H1 (cell line): ENCODE measurements around the gene TMEM272. TPM values are rescaled to one million over a fixed set of nuclear protein-coding genes. Genes with fewer than 3 reads are reported as not detected.

ENCODE experiments used
- CTCF ChIA-PET: fragments of 300-600 bp; sonication (Branson Sonifier 250); formaldehyde crosslinking; loops from one replicate; lab custom pipeline; 2021; ENCODE audit not compliant: partially characterized antibody; lab: Charles Lee
- POLR2A ChIA-PET: fragments of 300-600 bp; sonication (Branson Sonifier 250); formaldehyde crosslinking; loops from one replicate; lab custom pipeline; 2021; ENCODE audit warnings: inconsistent platforms; ENCODE audit not compliant: partially characterized antibody; lab: Charles Lee
- DNase-seq, 2 experiments: peaks; one replicate each; pipeline versions ENCODE4 v3.0.0 to v3.0.0-alpha.2; 2010 to 2022; ENCODE audit warnings: low spot score in 2 of 2, low read depth in 1 of 2, mixed read lengths in 1 of 2
- FAIRE-seq: peaks from 2 replicates; lab custom pipeline; 2011; peaks lifted over from hg19 to GRCh38; lab: Jason Lieb, UNC
- H2AFZ ChIP-seq: 2 replicates; pipeline ENCODE4 v1.8.1; 2012; ENCODE audit warnings: low read length, inconsistent platforms
- H2AK5ac ChIP-seq: 2 replicates; pipeline ENCODE4 v1.6.1; 2013; ENCODE audit warnings: low read depth, low read length
- H2BK120ac ChIP-seq: replicated peaks from 2 replicates; pipeline ENCODE3; 2013; ENCODE audit warnings: low read depth, low read length, inconsistent platforms
- H2BK12ac ChIP-seq: 2 replicates; pipeline ENCODE4 v1.6.1; 2013; ENCODE audit warnings: low read depth, low read length
- H2BK15ac ChIP-seq: 2 replicates; pipeline ENCODE4 v1.6.1; 2013; ENCODE audit warnings: low read length
- H2BK20ac ChIP-seq: 2 replicates; pipeline ENCODE4 v1.6.1; 2013; ENCODE audit warnings: low read length
- H2BK5ac ChIP-seq: 2 replicates; pipeline ENCODE4 v1.6.1; 2013; ENCODE audit warnings: low read depth, low read length
- H3K14ac ChIP-seq: 2 replicates; pipeline ENCODE4 v1.6.1; 2013; ENCODE audit warnings: inconsistent platforms; ENCODE audit not compliant: insufficient read length
- H3K18ac ChIP-seq: 2 replicates; pipeline ENCODE4 v1.6.1; 2013; ENCODE audit warnings: low read length; ENCODE audit errors: extremely low read depth
- H3K23ac ChIP-seq: 2 replicates; pipeline ENCODE4 v1.6.1; 2013; ENCODE audit warnings: inconsistent platforms; ENCODE audit not compliant: insufficient read length
- H3K23me2 ChIP-seq: 2 replicates; pipeline ENCODE4 v1.6.1; 2013; ENCODE audit warnings: low read depth, low read length
- H3K27ac ChIP-seq: 2 replicates; pipeline ENCODE4 v1.6.1; 2011; ENCODE audit warnings: low read depth, low read length, inconsistent platforms
- H3K27me3 ChIP-seq, 4 experiments: replicated peaks in 1 of 4; 1 replicate in 1 of 4; 2 replicates in 3 of 4; pipeline versions ENCODE4 v1.6.1 to v1.8.1; 2011 to 2013; ENCODE audit warnings: low read length in 3 of 4, mild to moderate bottlenecking in 3 of 4, inconsistent platforms in 2 of 4, mixed read lengths in 2 of 4, moderate library complexity in 1 of 4; ENCODE audit not compliant: control insufficient read depth in 3 of 4, insufficient read depth in 3 of 4; ENCODE audit errors: extremely low read depth in 1 of 4
- H3K36me3 ChIP-seq, 4 experiments: 2 replicates each; pipeline versions ENCODE4 v1.6.1 to v1.8.1; 2011 to 2013; ENCODE audit warnings: mild to moderate bottlenecking in 4 of 4, low read length in 3 of 4, moderate library complexity in 2 of 4, control low read depth in 1 of 4, inconsistent platforms in 1 of 4; ENCODE audit not compliant: insufficient read depth in 4 of 4, control insufficient read depth in 2 of 4
- H3K4ac ChIP-seq: replicated peaks from 2 replicates; pipeline ENCODE3; 2013; ENCODE audit warnings: low read length, low read depth, mixed read lengths, inconsistent platforms; ENCODE audit not compliant: insufficient read length
- H3K4me1 ChIP-seq, 4 experiments: replicated peaks in 1 of 4; 1 replicate in 1 of 4; 2 replicates in 3 of 4; pipeline versions ENCODE4 v1.6.1 to v1.8.1; 2011 to 2013; ENCODE audit warnings: low read length in 3 of 4, inconsistent platforms in 2 of 4, mixed read lengths in 1 of 4; ENCODE audit not compliant: insufficient read depth in 4 of 4, control insufficient read depth in 3 of 4
- H3K4me2 ChIP-seq, 2 experiments: 2 replicates each; pipeline versions ENCODE4 v1.6.1 to v1.8.1; 2011 to 2013; ENCODE audit warnings: low read depth in 2 of 2, low read length in 2 of 2, control low read depth in 1 of 2, inconsistent platforms in 1 of 2, mild to moderate bottlenecking in 1 of 2; ENCODE audit not compliant: insufficient read depth in 1 of 2
- H3K4me3 ChIP-seq, 4 experiments: fragments of 200-600, 300-600 bp in 1 of 4; sonication (generic), shearing (Covaris generic), sonication (Bioruptor Twin) in 1 of 4; 2 replicates each; pipeline versions ENCODE4 v1.5.1 to v1.8.1; 2011 to 2016; ENCODE audit warnings: low read length in 4 of 4, low read depth in 3 of 4, control low read depth in 2 of 4, inconsistent platforms in 2 of 4, mild to moderate bottlenecking in 2 of 4, mixed read lengths in 1 of 4, moderate library complexity in 1 of 4; ENCODE audit not compliant: insufficient read depth in 2 of 4; ENCODE audit errors: extremely low read depth in 1 of 4
- H3K56ac ChIP-seq: replicated peaks from 2 replicates; pipeline ENCODE3; 2013; ENCODE audit warnings: low read depth, mild to moderate bottlenecking, mixed read lengths, low read length, inconsistent platforms; ENCODE audit not compliant: insufficient read length
- H3K79me1 ChIP-seq: 2 replicates; pipeline ENCODE4 v1.6.1; 2013; ENCODE audit warnings: low read depth, low read length, control low read depth
- H3K79me2 ChIP-seq, 2 experiments: 2 replicates each; pipeline versions ENCODE4 v1.6.1 to v1.8.1; 2012 to 2013; ENCODE audit warnings: low read length in 2 of 2, mild to moderate bottlenecking in 2 of 2, inconsistent platforms in 1 of 2; ENCODE audit not compliant: insufficient read depth in 2 of 2, control insufficient read depth in 1 of 2
- H3K9ac ChIP-seq, 4 experiments: replicated peaks in 1 of 4; 1 replicate in 1 of 4; 2 replicates in 3 of 4; pipeline versions ENCODE4 v1.6.1 to v1.8.1; 2011 to 2013; ENCODE audit warnings: low read depth in 3 of 4, low read length in 3 of 4, control low read depth in 2 of 4, mild to moderate bottlenecking in 2 of 4, moderate library complexity in 2 of 4, inconsistent platforms in 1 of 4; ENCODE audit errors: extremely low read depth in 1 of 4
- H3K9me3 ChIP-seq, 2 experiments: 2 replicates each; pipeline versions ENCODE4 v1.6.1 to v1.8.1; 2012 to 2013; ENCODE audit warnings: mild to moderate bottlenecking in 2 of 2, moderate library complexity in 2 of 2, control low read depth in 1 of 2, inconsistent platforms in 1 of 2, low read depth in 1 of 2, low read length in 1 of 2, mixed read lengths in 1 of 2; ENCODE audit not compliant: insufficient read depth in 2 of 2
- H4K20me1 ChIP-seq, 2 experiments: replicated peaks in 1 of 2; 2 replicates each; pipeline versions ENCODE3 to v1.8.1; 2011 to 2013; ENCODE audit warnings: inconsistent platforms in 2 of 2, low read length in 2 of 2, mild to moderate bottlenecking in 1 of 2; ENCODE audit not compliant: insufficient read depth in 2 of 2, control insufficient read depth in 1 of 2
- H4K5ac ChIP-seq: 2 replicates; pipeline ENCODE4 v1.6.1; 2013; ENCODE audit warnings: low read length, low read depth, mixed read lengths, inconsistent platforms; ENCODE audit not compliant: insufficient read length
- H4K8ac ChIP-seq: 2 replicates; pipeline ENCODE4 v1.8.0; 2013; ENCODE audit warnings: mild to moderate bottlenecking, moderate library complexity, low read length, inconsistent platforms; ENCODE audit not compliant: insufficient read depth; ENCODE audit errors: extremely low read depth
- H4K91ac ChIP-seq: replicated peaks from 2 replicates; pipeline ENCODE3; 2013; ENCODE audit warnings: low read length, mixed read lengths, inconsistent platforms; ENCODE audit not compliant: insufficient read length
- ASH2L ChIP-seq: fragments of 200-600, 300-600 bp; sonication (generic); IDR thresholded peaks from one replicate; pipeline ENCODE4 v1.7.1; 2017; ENCODE audit warnings: low read length
- CEBPB ChIP-seq: IDR thresholded peaks from 2 replicates; pipeline ENCODE4 v1.6.1; 2012; ENCODE audit warnings: low read depth, low read length
- CTBP2 ChIP-seq: IDR thresholded peaks from 2 replicates; pipeline ENCODE4 v1.7.0; 2011; ENCODE audit warnings: borderline replicate concordance, mild to moderate bottlenecking, moderate library complexity, mixed read lengths, low read length; ENCODE audit not compliant: insufficient read depth, insufficient read length
- CTCF ChIP-seq, 3 experiments: IDR thresholded peaks; 1 replicate in 2 of 3; 2 replicates in 1 of 3; pipeline versions ENCODE4 v1.5.1 to v1.6.1; 2011; ENCODE audit warnings: low read length in 3 of 3, mild to moderate bottlenecking in 3 of 3, inconsistent platforms in 2 of 3, low read depth in 1 of 3, moderate library complexity in 1 of 3; ENCODE audit not compliant: insufficient read depth in 1 of 3; ENCODE audit errors: control extremely low read depth in 1 of 3
- E2F6 ChIP-seq: IDR thresholded peaks from 2 replicates; pipeline ENCODE4 v1.6.1; 2012; ENCODE audit warnings: inconsistent platforms
- HDAC6 ChIP-seq: IDR thresholded peaks from one replicate; pipeline ENCODE4 v1.7.1; 2012; ENCODE audit warnings: low read depth, mild to moderate bottlenecking, inconsistent platforms, low read length, moderate library complexity
- NRF1 ChIP-seq: IDR thresholded peaks from 2 replicates; pipeline ENCODE4 v1.6.1; 2011; ENCODE audit warnings: mild to moderate bottlenecking, low read depth, low read length, improper control_type of control experiment
- SP1 ChIP-seq: IDR thresholded peaks from 2 replicates; pipeline ENCODE4 v1.6.1; 2011; ENCODE audit warnings: low read depth, low read length
- TAF1 ChIP-seq: IDR thresholded peaks from 2 replicates; pipeline ENCODE4 v1.6.1; 2011; ENCODE audit warnings: mild to moderate bottlenecking, low read depth, low read length
- TEAD4 ChIP-seq: IDR thresholded peaks from 2 replicates; pipeline ENCODE4 v1.6.1; 2012; ENCODE audit warnings: low read depth, low read length, inconsistent platforms, mixed read lengths
- ZNF274 ChIP-seq: IDR thresholded peaks from 2 replicates; pipeline ENCODE4 v1.7.0; 2012; ENCODE audit warnings: low read length, borderline replicate concordance; ENCODE audit errors: extremely low read depth
- WGBS, 2 experiments: shearing (Covaris generic) in 1 of 2; methylation state at CpG; one replicate each; pipeline versions ENCODE4 v1.1.6 to v1.1.7; 2013 to 2015; ENCODE audit warnings: low lambda C conversion rate in 2 of 2, mixed read lengths in 2 of 2, inconsistent platforms in 1 of 2, low coverage in 1 of 2, missing lambda C conversion rate in 1 of 2; ENCODE audit not compliant: insufficient replicate concordance in 2 of 2, insufficient coverage in 1 of 2, insufficient read length in 1 of 2; ENCODE audit errors: extremely low coverage in 1 of 2, missing lambda C conversion rate in 1 of 2; 5-methylcytosine and 5-hydroxymethylcytosine counted together
- polyA plus RNA-seq, 7 experiments: library from polyadenylated mRNA; depleted of rRNA in 3 of 7; stranded (reverse) in 5 of 7; unstranded in 2 of 7; fragments of >200 nt in 5 of 7; fragments of 200-250 nt in 2 of 7; gene quantifications; 1 replicate in 5 of 7; 2 replicates in 1 of 7; 4 replicates in 1 of 7; pipeline versions ENCODE4 v1.2.1 to v1.2.3, GENCODE V29; 2011 to 2013; ENCODE audit warnings: missing spikeins in 2 of 7, mixed read lengths in 2 of 7
- total RNA-seq: library from RNA; stranded (reverse); fragmentation: NEBNext Ultra II Directional; extraction: Animal tissue kit (Norgen Biotek cat#: 25700); gene quantifications from 2 replicates; pipeline ENCODE4 v1.2.1, GENCODE V29; 2021

The TMEM272 gene
- total and polyA plus RNA-seq, 2 of the 8 experiments (the other 6 are each of a cell fraction or from before 2014, with no cell fraction given), result 0.05 TPM; not detected in 1

DNA sequence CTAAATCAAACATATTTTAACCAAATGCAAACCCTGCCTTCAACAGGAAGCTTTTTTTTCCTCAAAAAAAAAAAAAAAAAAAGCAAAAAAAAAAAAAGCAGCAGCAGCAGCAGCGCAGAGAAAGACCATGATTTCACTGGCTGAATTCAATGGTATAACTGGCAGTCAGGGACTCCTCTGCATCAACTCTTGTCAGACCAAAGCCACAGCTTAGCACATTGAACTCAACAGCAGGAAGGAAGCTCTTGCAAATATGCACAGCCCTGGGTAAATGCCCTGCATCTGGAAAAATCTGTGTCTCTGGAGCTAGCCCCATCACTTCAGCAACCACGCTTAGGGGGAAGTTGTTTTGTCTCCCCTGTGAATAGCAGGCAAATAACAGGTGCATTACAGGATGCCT lies 23.4 kb downstream of the TMEM272 start:
- no peak overlapping the region for H3K56ac ChIP-seq
- H3K23ac ChIP-seq, result no peak overlapping the region
- H2BK120ac ChIP-seq, result no peak overlapping the region
- no peak overlapping the region for H3K9ac ChIP-seq
- H2BK20ac ChIP-seq, result no peak overlapping the region
- no peaks in the 10 kb centered on the region for H3K9me3 ChIP-seq
- H2AK5ac ChIP-seq, result no peak overlapping the region
- H3K27me3 ChIP-seq, result peaks cover 0 to 3% (median 1%) of the 10 kb centered on the region in 4 experiments; a peak in 2 of 7 replicates
- H2BK5ac ChIP-seq, result no peak overlapping the region
- WGBS, 2 experiments, result 88% methylated on average over 2 of the region's 2 CpGs; no CpG with 5 or more reads in 1 of the 2 experiments
- no peak overlapping the region for H3K4me2 ChIP-seq
- H2BK12ac ChIP-seq, result no peak overlapping the region
- H4K8ac ChIP-seq, result no peak overlapping the region
- H2AFZ ChIP-seq, result no peak overlapping the region
- H3K79me2 ChIP-seq, result no peaks in the 10 kb centered on the region
- H3K4me3 ChIP-seq, result no peak overlapping the region
- no peak overlapping the region for H2BK15ac ChIP-seq
- no peak for FAIRE-seq
- DNase-seq, result no peak
- no peak overlapping the region for H3K4ac ChIP-seq
- H3K79me1 ChIP-seq, result no peaks in the 10 kb centered on the region
- no peak overlapping the region for H3K27ac ChIP-seq
- ChIA-PET CTCF (interaction anchor here (1.1 to 11.2 kb wide), 6 partner anchors 9 to 387 kb away, joined by 3 to 98 read pairs (median 5); partner anchors contain the start of gene TMEM272), POLR2A (interaction anchor here (1.1 kb wide), 1 partner anchor 369 kb away, joined by 3 read pairs; the partner anchor contains the start of gene INTS6)
- H4K5ac ChIP-seq, result no peak overlapping the region
- no peak overlapping the region for H3K14ac ChIP-seq
- no peaks in the 10 kb centered on the region for H3K23me2 ChIP-seq
- no peaks in the 10 kb centered on the region for H3K36me3 ChIP-seq
- no peaks in the 10 kb centered on the region for H4K20me1 ChIP-seq
- no peak overlapping the region for H3K18ac ChIP-seq
- no peak for TF ChIP-seq ASH2L
- no peak for TF ChIP-seq CEBPB
- TF ChIP-seq SP1, result no peak
- TF ChIP-seq CTBP2, result no peak
- TF ChIP-seq CTCF (IDR thresholded peaks at IDR 0.05; ENCODE audit: control extremely low read depth in 1 of 3, insufficient read depth in 1 of 3, low read depth in 1 of 3, low read length in 3 of 3), result no peak
- no peak for TF ChIP-seq E2F6
- TF ChIP-seq HDAC6, result no peak
- no peak for TF ChIP-seq ZNF274
- TF ChIP-seq TEAD4, result no peak
- TF ChIP-seq NRF1, result no peak
- no peak for TF ChIP-seq TAF1
- no peak overlapping the region for H4K91ac ChIP-seq
- H3K4me1 ChIP-seq, result peaks cover 0 to 13% (median 6%) of the 10 kb centered on the region in 4 experiments; a peak in 5 of 7 replicates
